ENCODE measurements around the gene CBX4.

DNA sequence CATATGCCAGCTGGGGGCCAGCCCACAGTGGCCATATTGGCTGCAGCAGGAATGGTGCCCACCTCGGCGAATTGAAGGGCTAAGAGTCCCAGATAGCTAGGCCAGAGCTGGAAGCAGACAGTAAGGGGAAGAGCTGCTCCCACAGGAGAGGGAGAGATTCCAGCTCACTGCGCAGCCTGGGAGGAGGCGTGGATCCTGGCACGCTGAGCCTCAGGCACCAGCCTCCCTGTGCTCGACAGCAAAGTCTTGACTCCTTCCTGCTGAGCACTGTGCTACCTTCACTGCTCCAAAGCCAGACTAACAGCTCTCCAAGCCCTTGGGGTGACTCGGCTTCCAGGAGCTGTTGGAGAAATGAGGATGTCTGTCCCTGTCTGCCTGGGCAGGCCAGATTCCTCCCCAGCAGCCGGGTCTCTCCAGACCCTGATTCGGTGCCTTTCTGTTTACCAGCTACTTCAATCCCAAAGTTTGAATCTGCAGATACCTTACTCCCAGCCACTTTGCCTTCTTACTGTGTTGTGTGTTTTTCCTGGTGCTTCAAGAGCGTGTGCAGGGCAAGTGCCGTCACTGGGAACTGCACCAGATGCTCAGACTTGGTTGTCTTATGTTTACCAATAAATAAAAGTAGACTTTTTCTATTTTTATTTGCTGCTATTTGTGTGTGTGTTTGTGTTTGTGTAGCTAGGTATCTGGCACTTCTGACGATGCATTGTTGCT is 52.2 kb downstream of the CBX4 start:
- TF ChIP-seq, protein P1, sequence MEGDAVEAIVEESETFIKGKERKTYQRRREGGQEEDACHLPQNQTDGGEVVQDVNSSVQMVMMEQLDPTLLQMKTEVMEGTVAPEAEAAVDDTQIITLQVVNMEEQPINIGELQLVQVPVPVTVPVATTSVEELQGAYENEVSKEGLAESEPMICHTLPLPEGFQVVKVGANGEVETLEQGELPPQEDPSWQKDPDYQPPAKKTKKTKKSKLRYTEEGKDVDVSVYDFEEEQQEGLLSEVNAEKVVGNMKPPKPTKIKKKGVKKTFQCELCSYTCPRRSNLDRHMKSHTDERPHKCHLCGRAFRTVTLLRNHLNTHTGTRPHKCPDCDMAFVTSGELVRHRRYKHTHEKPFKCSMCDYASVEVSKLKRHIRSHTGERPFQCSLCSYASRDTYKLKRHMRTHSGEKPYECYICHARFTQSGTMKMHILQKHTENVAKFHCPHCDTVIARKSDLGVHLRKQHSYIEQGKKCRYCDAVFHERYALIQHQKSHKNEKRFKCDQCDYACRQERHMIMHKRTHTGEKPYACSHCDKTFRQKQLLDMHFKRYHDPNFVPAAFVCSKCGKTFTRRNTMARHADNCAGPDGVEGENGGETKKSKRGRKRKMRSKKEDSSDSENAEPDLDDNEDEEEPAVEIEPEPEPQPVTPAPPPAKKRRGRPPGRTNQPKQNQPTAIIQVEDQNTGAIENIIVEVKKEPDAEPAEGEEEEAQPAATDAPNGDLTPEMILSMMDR (IDR thresholded peaks at IDR 0.05): no peak
- TF ChIP-seq POLR2A (IDR thresholded peaks at IDR 0.05): no peak
